ENCODE data around the gene TUBB3. TPM values are rescaled to one million over a fixed set of nuclear protein-coding genes. Genes with fewer than 3 reads are reported as not detected.
"Not testable (repeated sequence)": the region's sequence is repeated elsewhere in the genome, so short reads cannot be mapped to it uniquely, and the experiment has no call there.

TUBB3 gene
- total RNA-seq, 4 donors from 2014 or later = 5.3 to 11.8 (median 9.1) TPM

DNA sequence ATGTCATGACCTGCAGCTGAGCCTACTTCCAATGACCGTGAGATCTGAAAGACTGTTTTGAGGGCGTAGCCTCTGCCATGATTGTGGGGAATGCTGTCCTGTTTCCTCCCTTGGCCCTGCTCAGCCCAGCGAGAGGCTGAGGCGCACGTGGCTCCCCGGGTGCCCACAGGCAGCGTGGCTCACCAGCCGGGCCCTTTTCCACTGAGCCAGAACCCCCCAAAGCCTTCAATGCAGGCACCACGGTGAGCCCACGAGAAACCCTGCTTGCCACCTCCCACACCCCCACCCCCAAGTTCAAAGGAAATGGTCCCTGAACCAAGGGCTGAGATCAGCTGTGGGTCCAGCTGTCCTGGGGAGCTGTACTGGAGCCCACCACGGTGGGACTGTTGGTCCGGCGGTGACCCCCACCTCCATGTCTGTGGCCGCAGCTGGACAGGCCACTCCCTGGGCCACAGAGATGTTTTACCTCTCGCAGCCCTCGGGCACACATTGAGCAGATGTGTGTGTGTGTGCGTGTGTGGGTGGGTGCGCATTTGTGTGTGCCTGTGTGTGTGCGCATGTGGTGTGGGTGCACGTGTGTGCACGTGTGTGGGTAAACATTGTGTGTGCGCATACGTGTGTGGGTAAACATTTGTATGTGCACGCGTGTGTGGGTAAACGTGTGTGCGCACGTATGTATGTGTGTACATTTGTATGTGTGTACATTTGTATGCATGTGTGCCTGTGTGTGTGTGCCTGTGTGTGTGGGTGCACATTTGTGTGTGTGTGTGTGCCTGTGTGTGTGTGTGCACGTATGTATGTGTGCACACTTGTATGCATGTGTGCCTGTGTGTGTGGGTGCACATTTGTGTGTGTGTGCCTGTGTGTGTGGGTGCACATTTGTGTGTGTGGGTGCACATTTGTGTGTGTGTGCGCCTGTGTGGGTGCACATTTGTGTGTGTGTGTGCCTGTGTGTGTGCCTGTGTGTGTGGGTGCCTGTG lies 9.4 kb upstream of the TUBB3 start:
- Histone ChIP-seq H3K9me3 (no peaks in the 10 kb centered on the region), H3K4me3 (no peak overlapping the region), H3K36me3 (peaks cover 0 to 46% of the 10 kb centered on the region in 2 donors), H3K4me1 (peaks cover 0 to 25% (median 21%) of the 10 kb centered on the region in 3 donors), H3K27me3 (peaks cover 8% of the 10 kb centered on the region), H3K27ac (no peak overlapping the region)
- TF ChIP-seq POLR2A (IDR thresholded peaks at IDR 0.05) = no peak
- TF ChIP-seq POLR2AphosphoS5 (IDR thresholded peaks at IDR 0.05) = no peak
- TF ChIP-seq, protein P1, sequence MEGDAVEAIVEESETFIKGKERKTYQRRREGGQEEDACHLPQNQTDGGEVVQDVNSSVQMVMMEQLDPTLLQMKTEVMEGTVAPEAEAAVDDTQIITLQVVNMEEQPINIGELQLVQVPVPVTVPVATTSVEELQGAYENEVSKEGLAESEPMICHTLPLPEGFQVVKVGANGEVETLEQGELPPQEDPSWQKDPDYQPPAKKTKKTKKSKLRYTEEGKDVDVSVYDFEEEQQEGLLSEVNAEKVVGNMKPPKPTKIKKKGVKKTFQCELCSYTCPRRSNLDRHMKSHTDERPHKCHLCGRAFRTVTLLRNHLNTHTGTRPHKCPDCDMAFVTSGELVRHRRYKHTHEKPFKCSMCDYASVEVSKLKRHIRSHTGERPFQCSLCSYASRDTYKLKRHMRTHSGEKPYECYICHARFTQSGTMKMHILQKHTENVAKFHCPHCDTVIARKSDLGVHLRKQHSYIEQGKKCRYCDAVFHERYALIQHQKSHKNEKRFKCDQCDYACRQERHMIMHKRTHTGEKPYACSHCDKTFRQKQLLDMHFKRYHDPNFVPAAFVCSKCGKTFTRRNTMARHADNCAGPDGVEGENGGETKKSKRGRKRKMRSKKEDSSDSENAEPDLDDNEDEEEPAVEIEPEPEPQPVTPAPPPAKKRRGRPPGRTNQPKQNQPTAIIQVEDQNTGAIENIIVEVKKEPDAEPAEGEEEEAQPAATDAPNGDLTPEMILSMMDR (IDR thresholded peaks at IDR 0.05) = no peak
- no peak for TF ChIP-seq EP300 (IDR thresholded peaks at IDR 0.05)
- ATAC-seq = no peak
- WGBS, 2 donors (ENCODE audit: low coverage in 1 of 2) = 17 to 74% methylated on average over 1 to 10 of the region's 30 CpGs

- WGBS, 2 donors (ENCODE audit: low coverage in 1 of 2) = 45 to 49% methylated on average over 4 to 7 of the region's 11 CpGs
- not testable (repeated sequence) for H3K27ac ChIP-seq, ATAC-seq, H3K4me3 ChIP-seq, H3K9me3 ChIP-seq
- Histone ChIP-seq H3K4me1 (peaks cover 0 to 31% (median 22%) of the 10 kb centered on the region in 3 donors), H3K36me3 (peaks cover 0 to 38% of the 10 kb centered on the region in 2 donors), H3K27me3 (peaks cover 19% of the 10 kb centered on the region)
Observed at GRCh38 chr16:89914642-89915285, 8.4 kb upstream of the TUBB3 start.

DNA sequence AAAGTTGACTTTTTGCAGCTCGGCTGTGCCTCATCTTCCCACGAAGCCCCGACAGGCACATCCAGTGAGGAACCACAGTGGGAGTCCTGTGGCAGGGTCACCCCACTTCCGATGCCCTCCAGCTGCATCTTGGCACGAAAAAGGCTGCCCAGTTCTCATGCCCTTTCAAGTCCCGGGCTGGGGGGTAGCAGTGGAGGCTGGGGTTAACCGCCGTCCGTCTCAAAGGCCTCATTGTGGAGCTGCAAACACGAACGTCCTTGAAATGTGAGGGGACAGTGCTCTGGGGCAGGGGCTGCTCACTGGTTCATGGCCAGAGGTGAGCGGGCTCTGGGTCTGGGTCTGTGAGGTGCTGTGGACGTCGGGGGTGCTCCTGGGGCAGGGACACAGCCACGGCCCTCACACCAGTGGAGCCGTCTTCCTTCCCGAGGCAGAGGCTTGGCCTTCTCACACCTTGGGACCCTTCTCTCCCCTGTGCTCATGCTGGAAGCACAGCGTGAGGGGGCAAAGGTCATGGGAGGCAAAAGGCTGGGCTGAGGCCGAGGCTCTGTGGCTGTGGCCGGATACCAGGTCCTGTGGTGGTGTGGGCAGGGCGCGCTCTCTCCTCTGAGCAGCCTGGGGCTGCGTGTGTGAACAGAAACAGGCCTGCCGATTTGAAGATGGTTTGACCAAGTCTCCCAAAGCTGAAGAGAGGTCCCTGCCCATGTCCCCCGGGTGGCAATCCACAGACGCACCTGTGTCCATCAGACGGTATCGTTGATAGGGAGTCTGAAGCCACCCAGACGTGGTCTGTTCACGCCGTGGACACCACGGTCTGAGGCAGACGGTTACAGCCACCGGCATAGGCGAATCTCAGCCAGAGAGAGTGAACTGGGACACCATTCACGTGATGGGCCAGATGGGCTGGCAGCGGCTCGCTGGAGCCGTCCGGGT lies 7.6 kb upstream of the TUBB3 start:
- H3K27me3 ChIP-seq = peaks cover 27% of the 10 kb centered on the region
- ATAC-seq = no peak
- 74 to 78% methylated on average over 10 to 22 of the region's 40 CpGs for WGBS, 2 donors (ENCODE audit: low coverage in 1 of 2)
- H3K4me1 ChIP-seq = peaks cover 0 to 24% (median 17%) of the 10 kb centered on the region in 3 donors
- TF ChIP-seq EP300 (IDR thresholded peaks at IDR 0.05) (no peak), POLR2AphosphoS5 (IDR thresholded peaks at IDR 0.05) (no peak), POLR2A (IDR thresholded peaks at IDR 0.05) (no peak)
- TF ChIP-seq, protein P1 (IDR thresholded peaks at IDR 0.05) = no peak
- no peaks in the 10 kb centered on the region for H3K9me3 ChIP-seq
- H3K27ac ChIP-seq = no peak overlapping the region
- no peak overlapping the region for H3K4me3 ChIP-seq
- H3K36me3 ChIP-seq = peaks cover 0 to 30% of the 10 kb centered on the region in 2 donors

DNA sequence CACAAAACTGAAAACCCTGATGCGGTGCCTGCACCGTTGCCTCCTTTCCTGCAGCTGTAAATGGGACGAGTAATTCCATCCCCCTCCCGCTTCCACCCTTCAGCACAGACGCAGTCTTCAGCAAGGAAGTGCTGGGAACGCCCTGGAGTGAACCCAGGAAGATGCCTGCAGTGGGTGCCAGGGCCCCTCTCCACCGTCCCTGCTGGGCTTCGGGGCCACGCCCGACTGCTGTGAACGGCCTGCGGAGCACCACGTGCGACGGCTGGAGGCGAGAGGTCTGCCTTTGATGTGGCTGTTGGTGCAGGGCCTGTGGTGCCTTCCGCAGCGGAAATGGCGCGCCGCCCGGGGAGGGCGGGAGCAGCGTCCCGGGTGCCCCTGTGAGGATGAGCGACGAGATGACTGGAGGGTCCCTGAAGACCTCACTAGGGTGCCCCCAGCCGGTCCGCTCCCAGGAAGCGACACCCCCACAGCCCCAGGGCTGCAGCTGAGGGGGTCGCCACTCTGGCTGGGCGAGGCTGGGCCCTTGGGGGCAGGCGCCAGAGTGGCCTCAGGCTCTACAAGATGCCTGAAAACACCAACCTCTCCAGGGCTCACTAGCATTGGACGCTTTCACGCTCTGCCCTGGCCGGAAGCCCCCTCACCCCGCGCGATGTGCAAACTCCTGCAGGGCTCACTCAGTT lies 5.2 kb upstream of the TUBB3 start:
- peak; percentile 75 for ATAC-seq
- no peaks in the 10 kb centered on the region for H3K9me3 ChIP-seq
- TF ChIP-seq, protein P1 (IDR thresholded peaks at IDR 0.05) = no peak
- TF ChIP-seq EP300 (IDR thresholded peaks at IDR 0.05) (no peak), POLR2A (IDR thresholded peaks at IDR 0.05) (no peak), POLR2AphosphoS5 (IDR thresholded peaks at IDR 0.05) (peak; percentile 30)
- H3K36me3 ChIP-seq = peaks cover 0 to 7% of the 10 kb centered on the region in 2 donors
- H3K4me3 ChIP-seq = peak overlapping the region in 1 of 2 donors; percentile 40
- peaks cover 0 to 43% (median 33%) of the 10 kb centered on the region in 3 donors for H3K4me1 ChIP-seq
- H3K27ac ChIP-seq = peak overlapping the region in 2 of 4 donors; percentile 27 to 41
- peaks cover 49% of the 10 kb centered on the region for H3K27me3 ChIP-seq
- WGBS, 2 donors (ENCODE audit: low coverage in 1 of 2) = 0% methylated on average over 3 to 4 of the region's 39 CpGs

Measured in gastroesophageal sphincter (tissue), 4 donors.